Keratinocyte (primary cell): ENCODE data around the gene LHX3. TPM values are rescaled to one million over a fixed set of nuclear protein-coding genes. Genes with fewer than 3 reads are reported as not detected.

Experiments
- DNase-seq: peaks from one replicate; pipeline ENCODE4 v3.0.0-alpha.2; 2011; ENCODE audit warnings: low read depth, missing footprints, low spot score
- FAIRE-seq: peaks from 2 replicates; lab custom pipeline; 2011; peaks lifted over from hg19 to GRCh38; lab: Jason Lieb, UNC
- H2AFZ ChIP-seq: 2 replicates; pipeline ENCODE4 v1.6.0; 2012; ENCODE audit warnings: low read length, control low read depth, inconsistent platforms; ENCODE audit not compliant: control insufficient read depth
- H3K27ac ChIP-seq: 2 replicates; pipeline ENCODE4 v1.5.1; 2011; ENCODE audit warnings: low read length; ENCODE audit not compliant: control insufficient read depth, insufficient read depth
- H3K27me3 ChIP-seq: 3 replicates; pipeline ENCODE4 v1.6.0; 2011; ENCODE audit warnings: low read length; ENCODE audit not compliant: control insufficient read depth, insufficient read depth; ENCODE audit errors: extremely low read depth
- H3K36me3 ChIP-seq, 2 experiments: 2 replicates in 1 of 2; 3 replicates in 1 of 2; pipeline ENCODE4 v1.5.1; 2011; ENCODE audit warnings: low read length in 2 of 2, mild to moderate bottlenecking in 1 of 2; ENCODE audit not compliant: control insufficient read depth in 2 of 2, insufficient read depth in 2 of 2; ENCODE audit errors: extremely low read depth in 1 of 2
- H3K4me1 ChIP-seq: 3 replicates; pipeline ENCODE4 v1.5.1; 2011; ENCODE audit warnings: low read length; ENCODE audit not compliant: control insufficient read depth, insufficient read depth; ENCODE audit errors: extremely low read depth
- H3K4me2 ChIP-seq: 3 replicates; pipeline ENCODE4 v1.6.0; 2011; ENCODE audit warnings: low read depth, low read length; ENCODE audit not compliant: control insufficient read depth, insufficient read depth; ENCODE audit errors: extremely low read depth
- H3K4me3 ChIP-seq, 3 experiments: fragments of 200-600 bp in 1 of 3; sonication (generic) in 1 of 3; 2 replicates in 2 of 3; 3 replicates in 1 of 3; pipeline ENCODE4 v1.5.1; 2011 to 2016; ENCODE audit warnings: low read length in 3 of 3, mild to moderate bottlenecking in 3 of 3, control low read depth in 2 of 3, inconsistent platforms in 1 of 3, low read depth in 1 of 3, mixed read lengths in 1 of 3, mixed run types in 1 of 3, moderate library complexity in 1 of 3; ENCODE audit not compliant: control insufficient read depth in 2 of 3, insufficient read depth in 2 of 3; ENCODE audit errors: extremely low read depth in 1 of 3
- H3K79me2 ChIP-seq: 2 replicates; pipeline ENCODE4 v1.6.0; 2012; ENCODE audit warnings: low read length; ENCODE audit not compliant: control insufficient read depth, insufficient read depth
- H3K9ac ChIP-seq: 3 replicates; pipeline ENCODE4 v1.6.0; 2011; ENCODE audit warnings: low read length; ENCODE audit not compliant: control insufficient read depth, insufficient read depth; ENCODE audit errors: extremely low read depth
- H3K9me1 ChIP-seq: 3 replicates; pipeline ENCODE4 v1.6.0; 2011; ENCODE audit warnings: low read length; ENCODE audit not compliant: control insufficient read depth, insufficient read depth; ENCODE audit errors: extremely low read depth
- H3K9me3 ChIP-seq: 2 replicates; pipeline ENCODE4 v1.5.1; 2012; ENCODE audit warnings: low read depth, low read length; ENCODE audit not compliant: control insufficient read depth
- H4K20me1 ChIP-seq: 3 replicates; pipeline ENCODE4 v1.6.0; 2011; ENCODE audit warnings: low read length; ENCODE audit not compliant: control insufficient read depth, insufficient read depth; ENCODE audit errors: extremely low read depth
- EZH2 ChIP-seq: IDR thresholded peaks from one replicate; pipeline ENCODE4 v1.6.1; 2012; ENCODE audit warnings: inconsistent platforms, mild to moderate bottlenecking, low read length, moderate library complexity
- dilution Hi-C: fragments of 300-500 bp; cut with MboI; formaldehyde crosslinking; loops from one replicate; pipeline ENCODE4 v1.7.0; 2020; ENCODE audit warnings: low sequenced_read_pairs; ENCODE audit not compliant: extremely low pct_ligation_motif_present
- polyA plus RNA-seq, 5 experiments: library from polyadenylated mRNA; depleted of rRNA in 3 of 5; stranded (reverse) in 3 of 5; stranded (forward) in 1 of 5; unstranded in 1 of 5; fragments of >200 nt; gene quantifications; 1 replicate in 1 of 5; 2 replicates in 3 of 5; 3 replicates in 1 of 5; pipeline versions ENCODE4 v1.2.1 to v1.2.3, GENCODE V29; 2011 to 2012; ENCODE audit warnings: missing spikeins in 2 of 5, low read depth in 1 of 5, low replicate concordance in 1 of 5
- TF ChIP-seq, protein P1 (sequence below), 3 experiments: IDR thresholded peaks in 1 of 3; conservative IDR thresholded peaks in 1 of 3; optimal IDR thresholded peaks in 1 of 3; 2 replicates in 2 of 3; 3 replicates in 1 of 3; pipeline versions ENCODE3 to v1.5.1; 2011; ENCODE audit warnings: low read length in 3 of 3, mild to moderate bottlenecking in 3 of 3, moderate library complexity in 2 of 3, control low read depth in 1 of 3, inconsistent platforms in 1 of 3; ENCODE audit not compliant: insufficient read depth in 2 of 3; ENCODE audit errors: extremely low read depth in 1 of 3

Gene LHX3
- polyA plus RNA-seq, 1 donor (not counting 4 experiments of a cell fraction or from before 2014, with no cell fraction given) = not detected

DNA sequence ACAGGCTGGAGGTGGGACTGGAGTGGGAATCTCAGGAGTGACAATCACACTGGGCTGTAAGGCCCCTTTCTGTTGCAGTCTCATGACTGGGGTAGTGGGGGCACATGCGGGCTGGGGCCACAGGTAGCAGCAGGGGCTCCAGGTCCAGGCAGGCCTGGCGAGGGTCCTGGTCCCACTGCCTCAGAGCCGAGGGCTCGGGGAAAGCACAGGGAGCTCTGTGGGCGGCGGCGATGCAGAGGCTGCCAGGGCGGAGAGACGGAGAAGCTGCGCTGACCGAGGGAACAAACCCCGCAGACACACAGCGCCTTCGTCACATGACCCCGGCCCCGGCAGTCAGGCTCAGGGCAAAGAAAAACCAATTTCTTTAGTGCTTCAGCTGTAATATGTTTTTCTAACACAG is 5.3 kb upstream of the LHX3 start:
- H3K4me3 ChIP-seq = no peak overlapping the region
- H3K36me3 ChIP-seq = peaks cover 4 to 11% of the 10 kb centered on the region in 2 experiments
- H3K9ac ChIP-seq = no peak overlapping the region
- H3K9me1 ChIP-seq = no peaks in the 10 kb centered on the region
- DNase-seq (no peak), FAIRE-seq (no peak)
- no peaks in the 10 kb centered on the region for H3K27me3 ChIP-seq
- peaks cover 21% of the 10 kb centered on the region for H4K20me1 ChIP-seq
- TF ChIP-seq EZH2 = no peak
- TF ChIP-seq, protein P1, sequence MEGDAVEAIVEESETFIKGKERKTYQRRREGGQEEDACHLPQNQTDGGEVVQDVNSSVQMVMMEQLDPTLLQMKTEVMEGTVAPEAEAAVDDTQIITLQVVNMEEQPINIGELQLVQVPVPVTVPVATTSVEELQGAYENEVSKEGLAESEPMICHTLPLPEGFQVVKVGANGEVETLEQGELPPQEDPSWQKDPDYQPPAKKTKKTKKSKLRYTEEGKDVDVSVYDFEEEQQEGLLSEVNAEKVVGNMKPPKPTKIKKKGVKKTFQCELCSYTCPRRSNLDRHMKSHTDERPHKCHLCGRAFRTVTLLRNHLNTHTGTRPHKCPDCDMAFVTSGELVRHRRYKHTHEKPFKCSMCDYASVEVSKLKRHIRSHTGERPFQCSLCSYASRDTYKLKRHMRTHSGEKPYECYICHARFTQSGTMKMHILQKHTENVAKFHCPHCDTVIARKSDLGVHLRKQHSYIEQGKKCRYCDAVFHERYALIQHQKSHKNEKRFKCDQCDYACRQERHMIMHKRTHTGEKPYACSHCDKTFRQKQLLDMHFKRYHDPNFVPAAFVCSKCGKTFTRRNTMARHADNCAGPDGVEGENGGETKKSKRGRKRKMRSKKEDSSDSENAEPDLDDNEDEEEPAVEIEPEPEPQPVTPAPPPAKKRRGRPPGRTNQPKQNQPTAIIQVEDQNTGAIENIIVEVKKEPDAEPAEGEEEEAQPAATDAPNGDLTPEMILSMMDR (optimal IDR thresholded peaks at IDR 0.05 in 1 of 3, IDR thresholded peaks at IDR 0.05 in 1 of 3, conservative IDR thresholded peaks at IDR 0.05 in 1 of 3; ENCODE audit: extremely low read depth in 1 of 3, insufficient read depth in 2 of 3, low read length in 3 of 3) = no peak
- H3K4me2 ChIP-seq = no peak overlapping the region
- no peaks in the 10 kb centered on the region for H3K79me2 ChIP-seq
- H3K4me1 ChIP-seq = no peaks in the 10 kb centered on the region
- no peak overlapping the region for H3K27ac ChIP-seq
- dilution Hi-C loops = no loop called here
- no peak overlapping the region for H2AFZ ChIP-seq
- no peaks in the 10 kb centered on the region for H3K9me3 ChIP-seq

DNA sequence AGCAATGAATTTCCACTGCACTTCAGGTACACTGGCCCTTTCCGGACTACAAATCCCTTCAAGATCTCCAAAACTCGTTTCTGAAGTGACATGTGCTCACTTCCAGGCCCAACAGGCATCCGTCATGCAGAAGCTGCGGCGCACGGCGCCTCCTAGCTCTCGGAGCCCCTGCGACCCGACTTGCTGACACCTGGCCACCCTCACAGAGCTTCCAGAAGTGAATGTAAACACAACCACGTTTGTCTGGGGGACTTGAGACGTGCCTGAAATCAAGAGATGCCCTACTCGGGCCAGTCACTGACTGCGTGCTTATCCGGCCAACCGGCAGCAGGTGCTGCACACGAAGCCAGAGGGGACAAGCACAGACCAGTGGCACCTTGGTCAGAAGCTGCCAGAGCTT is 4.9 kb upstream of the LHX3 start:
- dilution Hi-C loops = no loop called here
- Histone ChIP-seq H4K20me1 (peaks cover 22% of the 10 kb centered on the region), H2AFZ (no peak overlapping the region), H3K36me3 (peaks cover 4 to 10% of the 10 kb centered on the region in 2 experiments), H3K9me1 (no peaks in the 10 kb centered on the region), H3K79me2 (no peaks in the 10 kb centered on the region), H3K27ac (no peak overlapping the region), H3K9me3 (no peaks in the 10 kb centered on the region), H3K4me3 (no peak overlapping the region), H3K9ac (no peak overlapping the region), H3K4me1 (no peaks in the 10 kb centered on the region), H3K27me3 (peaks cover under 1% of the 10 kb centered on the region), H3K4me2 (no peak overlapping the region)
- DNase-seq = no peak
- TF ChIP-seq, protein P1 (optimal IDR thresholded peaks at IDR 0.05 in 1 of 3, IDR thresholded peaks at IDR 0.05 in 1 of 3, conservative IDR thresholded peaks at IDR 0.05 in 1 of 3; ENCODE audit: extremely low read depth in 1 of 3, insufficient read depth in 2 of 3, low read length in 3 of 3) = no peak
- TF ChIP-seq EZH2 = no peak
- no peak for FAIRE-seq
